HG02870 (cell line): Measurements from ENCODE around the gene INTS13.
"Not testable (repeated sequence)": the region's sequence is repeated elsewhere in the genome, so short reads cannot be mapped to it uniquely, and the experiment has no call there.

ENCODE experiments used
- ATAC-seq: cut with Tn5 transposase; IDR thresholded peaks from one replicate; pipeline ENCODE4 v1.9.1; 2021; ENCODE audit warnings: mild to moderate bottlenecking, moderate library complexity; ENCODE audit not compliant: unreplicated experiment

INTS13 gene

GRCh38 chr12:26935636-26936378 lies 2.0 kb downstream of the INTS13 start:
- ATAC-seq: no peak

- ATAC-seq: no peak
Observed at GRCh38 chr12:26929590-26929989, 8.2 kb downstream of the INTS13 start.

GRCh38 chr12:26928661-26929060 lies 9.1 kb downstream of the INTS13 start:
- ATAC-seq: no peak

- ATAC-seq: no peak
Observed at GRCh38 chr12:26921886-26922285, 15.9 kb downstream of the INTS13 start.

GRCh38 chr12:26919216-26919555 lies 18.6 kb downstream of the INTS13 start:
- ATAC-seq: no peak

GRCh38 chr12:26918321-26919215 lies 19.2 kb downstream of the INTS13 start:
- ATAC-seq: no peak

- no peak for ATAC-seq
Observed at GRCh38 chr12:26906704-26907103, 31.1 kb downstream of the INTS13 start.

- no peak for ATAC-seq
Observed at GRCh38 chr12:26906024-26906423, 31.8 kb downstream of the INTS13 start.

- ATAC-seq: not testable (repeated sequence)
Observed at GRCh38 chr12:26903396-26903795, 34.4 kb downstream of the INTS13 start.

GRCh38 chr12:26896913-26897312 lies 40.9 kb downstream of the INTS13 start:
- no peak for ATAC-seq

- no peak for ATAC-seq
Observed at GRCh38 chr12:26895672-26896071, 42.1 kb downstream of the INTS13 start.

GRCh38 chr12:26891704-26892103 lies 46.1 kb downstream of the INTS13 start:
- no peak for ATAC-seq

- ATAC-seq: no peak
Observed at GRCh38 chr12:26890784-26891183, 47.0 kb downstream of the INTS13 start.

GRCh38 chr12:26884765-26885576 lies 52.8 kb downstream of the INTS13 start:
- ATAC-seq: peak; percentile 82

- no peak for ATAC-seq
Observed at GRCh38 chr12:26880625-26881024, 57.2 kb downstream of the INTS13 start.

- no peak for ATAC-seq
Observed at GRCh38 chr12:26878661-26879119, 59.1 kb downstream of the INTS13 start.

GRCh38 chr12:26874501-26875296 lies 63.1 kb downstream of the INTS13 start:
- ATAC-seq: peak; percentile 84

- ATAC-seq: no peak
Observed at GRCh38 chr12:26872625-26873024, 65.2 kb downstream of the INTS13 start.

- no peak for ATAC-seq
Observed at GRCh38 chr12:26871985-26872384, 65.8 kb downstream of the INTS13 start.
